ENCODE measurements around the gene MAP1LC3B.

The MAP1LC3B gene

GRCh38 chr16:87435372-87436224, 43.5 kb downstream of the MAP1LC3B start:
- DNase-seq: no peak

- DNase-seq: peak; percentile 16
Measured at GRCh38 chr16:87436225-87437172, 44.4 kb downstream of the MAP1LC3B start.

GRCh38 chr16:87437327-87437726, 45.2 kb downstream of the MAP1LC3B start:
- no peak for DNase-seq

- no peak for DNase-seq
Measured at GRCh38 chr16:87437911-87438610, 45.9 kb downstream of the MAP1LC3B start.

GRCh38 chr16:87438611-87438985, 46.5 kb downstream of the MAP1LC3B start:
- DNase-seq: no peak

GRCh38 chr16:87439926-87440325, 47.8 kb downstream of the MAP1LC3B start:
- DNase-seq: no peak

- no peak for DNase-seq
Measured at GRCh38 chr16:87441886-87442580, 49.9 kb downstream of the MAP1LC3B start.

GRCh38 chr16:87442581-87442966, 50.4 kb downstream of the MAP1LC3B start:
- DNase-seq: no peak

GRCh38 chr16:87443016-87443415, 50.9 kb downstream of the MAP1LC3B start:
- no peak for DNase-seq

GRCh38 chr16:87443964-87444363, 51.8 kb downstream of the MAP1LC3B start:
- DNase-seq: no peak

GRCh38 chr16:87445486-87445885, 53.4 kb downstream of the MAP1LC3B start:
- no peak for DNase-seq

GRCh38 chr16:87446479-87446878, 54.3 kb downstream of the MAP1LC3B start:
- no peak for DNase-seq

GRCh38 chr16:87447323-87447722, 55.2 kb downstream of the MAP1LC3B start:
- no peak for DNase-seq

- DNase-seq: no peak
Measured at GRCh38 chr16:87448866-87449265, 56.7 kb downstream of the MAP1LC3B start.

GRCh38 chr16:87451563-87452210, 59.6 kb downstream of the MAP1LC3B start:
- no peak for DNase-seq

GRCh38 chr16:87453326-87453725, 61.2 kb downstream of the MAP1LC3B start:
- DNase-seq: no peak

All from CD4-positive, alpha-beta T cell treated with Interleukin-6 for 4 hours (primary cell).